IPS-18c (cell line): ENCODE results near the gene KCNQ5.

ENCODE experiments used
- H3K4me3 ChIP-seq: 2 replicates; pipeline ENCODE4 v1.7.0; 2013; ENCODE audit warnings: low read depth, mild to moderate bottlenecking, low read length, moderate library complexity; ENCODE audit not compliant: insufficient read depth
- H3K9me3 ChIP-seq: one replicate; pipeline ENCODE4 v1.6.1; 2013; ENCODE audit warnings: mild to moderate bottlenecking, low read length, moderate library complexity; ENCODE audit not compliant: control insufficient read depth, insufficient read depth

Gene KCNQ5

DNA sequence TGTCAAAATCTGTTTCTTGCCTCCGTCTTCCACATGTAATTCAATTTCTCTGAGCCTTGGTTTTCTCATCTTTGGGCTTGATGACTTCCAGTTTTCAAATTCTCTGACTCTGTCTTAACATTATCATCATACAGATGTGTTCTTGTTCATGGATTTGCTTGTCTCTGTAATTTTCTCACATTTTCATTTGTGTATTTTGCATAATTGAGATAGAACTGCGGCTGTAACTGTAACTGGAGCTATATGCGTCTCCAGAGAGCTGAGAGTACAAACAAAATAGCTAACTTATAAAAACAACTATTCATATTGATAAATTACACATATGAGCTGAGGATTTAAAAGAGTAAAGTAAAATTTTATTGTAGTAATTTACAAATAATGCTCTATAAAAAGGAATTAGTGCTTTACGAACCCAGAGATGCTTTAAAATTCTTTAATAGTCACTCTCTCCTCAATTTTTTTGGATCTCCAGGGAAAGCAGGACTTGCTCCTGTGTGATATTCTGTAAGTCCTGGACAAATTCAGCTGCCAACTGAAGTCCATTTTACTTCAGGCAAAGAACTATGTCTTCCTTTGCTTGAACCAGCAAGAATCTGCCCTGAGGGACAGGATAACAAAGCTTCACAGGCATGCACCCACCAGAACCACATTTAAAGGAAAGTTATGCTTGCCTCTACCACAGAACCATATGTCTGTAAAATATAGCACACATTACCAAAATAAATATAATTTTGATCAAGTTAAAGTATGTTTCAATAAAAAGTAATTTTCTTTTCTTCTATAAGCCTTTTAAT, 315.1 kb downstream of the KCNQ5 start:
- no peaks in the 10 kb centered on the region for H3K9me3 ChIP-seq
- no peak overlapping the region for H3K4me3 ChIP-seq

DNA sequence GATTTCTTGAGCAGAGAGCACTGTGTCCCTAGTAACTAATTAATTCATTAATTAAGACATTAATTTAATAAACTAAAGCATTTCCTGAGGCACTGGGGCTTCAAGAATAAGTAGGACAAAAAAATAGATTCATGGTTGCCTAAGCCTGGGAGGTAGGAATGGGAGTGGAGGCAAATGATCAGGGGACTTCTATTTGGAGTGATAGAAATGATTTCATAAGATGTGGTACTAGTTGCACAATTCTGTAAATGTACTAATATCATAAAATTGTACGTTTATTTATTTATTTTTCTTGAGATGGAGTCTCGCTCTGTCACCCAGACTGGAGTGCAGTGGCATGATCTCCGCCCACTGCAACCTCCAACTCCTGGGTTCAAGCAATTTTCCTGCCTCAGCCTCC, 316.2 kb downstream of the KCNQ5 start:
- H3K9me3 ChIP-seq: no peaks in the 10 kb centered on the region
- H3K4me3 ChIP-seq: no peak overlapping the region

DNA sequence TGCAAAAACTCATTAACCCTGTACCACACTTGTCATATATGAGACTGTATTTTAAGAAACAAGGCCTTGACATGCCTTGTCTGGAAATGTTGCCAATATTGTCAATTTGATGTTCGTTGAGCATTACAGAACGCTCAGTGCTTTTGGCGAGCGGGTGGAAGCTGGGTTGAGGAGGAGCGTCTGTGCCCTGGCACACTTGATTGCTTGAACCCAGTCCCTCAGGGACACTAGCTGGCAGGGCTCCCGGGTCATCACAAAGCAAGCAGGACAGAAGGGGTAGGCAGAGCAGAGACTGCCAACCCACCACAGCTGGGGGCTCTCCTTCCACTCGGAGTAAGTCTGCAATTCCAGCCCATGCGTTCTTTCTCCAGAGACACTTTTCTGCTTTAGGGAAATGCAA, 317.1 kb downstream of the KCNQ5 start:
- H3K9me3 ChIP-seq: no peaks in the 10 kb centered on the region
- no peak overlapping the region for H3K4me3 ChIP-seq

DNA sequence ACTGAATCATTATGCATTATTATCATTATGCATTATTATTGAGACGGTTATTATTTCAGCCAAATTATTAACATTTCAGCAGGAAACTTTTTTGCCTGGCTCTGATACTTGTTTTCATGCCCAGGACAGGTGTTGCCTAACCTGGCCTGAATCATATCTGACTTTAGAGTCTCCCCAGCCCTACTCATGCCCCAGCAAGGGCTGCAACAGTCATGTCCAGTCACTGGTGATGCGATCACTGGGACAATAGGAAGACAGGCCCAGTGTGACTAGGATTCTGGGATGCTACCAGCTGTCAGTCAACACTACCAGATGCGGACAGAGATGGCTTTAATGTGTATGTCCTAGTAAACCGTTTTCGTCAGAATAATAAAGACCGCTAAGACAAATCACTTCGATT, 318.4 kb downstream of the KCNQ5 start:
- Histone ChIP-seq H3K9me3 (no peaks in the 10 kb centered on the region), H3K4me3 (no peak overlapping the region)

DNA sequence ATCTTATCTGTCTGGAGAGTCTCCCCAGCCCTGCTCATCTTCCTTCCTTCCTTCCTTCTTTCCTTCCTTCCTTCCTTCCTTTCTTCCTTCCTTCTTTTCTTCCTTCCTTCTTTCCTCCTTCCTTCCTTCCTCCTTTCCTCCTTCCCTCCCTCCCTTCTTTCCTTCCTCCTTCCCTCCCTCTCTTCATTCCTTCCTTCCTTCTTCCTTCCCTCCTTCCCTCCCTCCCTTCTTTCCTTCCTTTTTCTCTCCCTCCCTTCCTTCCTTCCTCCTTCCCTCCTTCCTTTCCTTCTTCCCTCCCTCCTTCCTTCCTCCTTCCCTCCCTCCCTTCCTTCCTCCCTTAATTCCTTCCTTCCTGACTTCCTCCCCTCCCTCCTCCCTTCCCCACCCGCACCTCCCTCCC, 319.4 kb downstream of the KCNQ5 start:
- Histone ChIP-seq H3K4me3 (no peak overlapping the region), H3K9me3 (no peaks in the 10 kb centered on the region)

DNA sequence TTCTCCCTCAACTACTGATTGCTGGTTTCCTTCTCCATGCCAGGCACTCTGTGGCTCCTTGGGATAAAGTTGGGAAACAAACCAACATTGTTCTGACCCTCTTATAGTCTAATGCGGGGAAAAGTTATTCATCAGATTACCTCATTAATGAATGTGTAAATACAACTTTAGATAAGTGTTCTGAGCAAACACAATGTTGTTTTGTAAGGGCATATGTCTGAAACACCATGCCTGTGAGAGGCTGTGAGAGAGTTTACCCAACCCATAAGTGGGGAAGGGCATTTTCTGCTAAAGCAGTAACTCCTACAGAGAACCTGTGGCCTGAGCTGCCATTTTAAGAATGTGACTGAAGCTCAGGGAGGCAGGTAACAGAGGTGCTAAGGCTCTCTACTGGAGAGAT, 319.9 kb downstream of the KCNQ5 start:
- Histone ChIP-seq H3K4me3 (no peak overlapping the region), H3K9me3 (no peaks in the 10 kb centered on the region)

DNA sequence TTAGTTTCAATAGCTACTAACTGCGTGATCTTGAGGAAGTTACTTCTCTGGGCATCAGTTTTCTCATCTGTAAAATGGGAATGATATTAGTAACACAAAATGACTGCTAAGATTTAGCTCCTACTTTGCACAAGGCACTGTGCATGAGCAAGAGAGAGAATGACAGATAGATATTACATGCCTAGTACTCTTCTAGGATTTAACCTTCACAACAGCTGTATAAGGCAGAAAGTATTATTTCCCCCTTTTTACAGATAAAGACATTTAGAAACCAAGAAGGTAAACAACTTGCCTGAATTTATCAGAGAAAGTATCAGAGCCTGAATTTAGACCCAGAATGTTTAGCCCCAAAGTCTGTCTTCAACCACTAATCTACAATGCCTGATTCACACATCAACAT, 321.8 kb downstream of the KCNQ5 start:
- H3K9me3 ChIP-seq: no peaks in the 10 kb centered on the region
- H3K4me3 ChIP-seq: no peak overlapping the region

DNA sequence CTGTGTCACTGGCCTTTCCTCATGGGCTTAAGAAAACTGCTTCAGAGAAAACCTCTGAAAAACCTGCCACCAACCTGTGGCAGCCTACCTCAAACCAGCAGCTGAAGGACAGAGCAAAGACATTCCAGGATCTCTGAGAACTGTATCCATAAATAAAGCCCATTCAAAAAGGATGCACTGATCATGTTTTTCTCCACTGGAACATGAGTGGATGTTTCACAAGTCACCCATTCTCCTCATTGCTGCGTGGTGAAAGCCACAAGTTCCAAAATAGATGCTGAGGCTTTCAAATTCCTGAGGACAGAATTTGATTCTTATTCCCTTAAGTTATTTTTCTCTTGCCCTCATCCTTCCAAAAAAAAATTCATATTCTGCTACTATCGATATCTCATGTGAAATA, 322.8 kb downstream of the KCNQ5 start:
- H3K4me3 ChIP-seq: no peak overlapping the region
- H3K9me3 ChIP-seq: no peaks in the 10 kb centered on the region

DNA sequence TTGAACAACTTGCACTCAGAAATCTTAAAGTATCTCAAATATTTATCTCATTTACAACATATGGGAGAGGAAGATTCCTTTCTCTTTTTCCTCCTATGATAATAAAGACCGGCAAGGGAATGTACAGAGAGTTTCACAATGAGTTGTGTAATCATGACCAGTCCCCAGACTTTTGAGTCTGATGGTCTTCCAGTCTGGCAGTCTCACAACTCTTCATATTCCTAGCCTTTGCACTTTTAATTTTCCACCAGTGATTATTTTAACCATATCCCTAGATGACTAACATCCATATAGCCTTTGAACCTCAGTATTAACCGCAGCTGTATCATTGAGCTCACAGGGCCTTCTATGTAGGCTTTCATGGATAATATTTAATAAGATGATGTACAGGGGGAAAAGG, 324.9 kb downstream of the KCNQ5 start:
- Histone ChIP-seq H3K4me3 (no peak overlapping the region), H3K9me3 (no peaks in the 10 kb centered on the region)

DNA sequence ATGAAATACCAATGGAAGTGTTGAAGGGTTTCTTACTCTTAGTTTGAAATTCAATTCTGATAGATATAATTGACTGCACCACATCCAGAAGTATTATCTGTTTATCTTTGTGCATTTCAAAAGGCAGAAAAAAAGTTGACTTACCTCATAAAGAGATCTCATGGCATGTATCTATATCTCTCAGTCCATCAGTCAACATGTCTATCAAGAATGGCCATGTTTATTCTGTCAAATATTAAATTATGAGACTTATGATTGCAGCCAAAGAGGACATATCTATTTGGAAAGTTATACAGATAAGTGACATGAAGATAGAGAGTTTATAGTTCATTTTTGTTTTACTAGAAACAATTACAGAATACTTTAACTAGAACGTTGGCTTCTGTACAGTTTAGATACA, 325.7 kb downstream of the KCNQ5 start:
- Histone ChIP-seq H3K9me3 (no peaks in the 10 kb centered on the region), H3K4me3 (no peak overlapping the region)

DNA sequence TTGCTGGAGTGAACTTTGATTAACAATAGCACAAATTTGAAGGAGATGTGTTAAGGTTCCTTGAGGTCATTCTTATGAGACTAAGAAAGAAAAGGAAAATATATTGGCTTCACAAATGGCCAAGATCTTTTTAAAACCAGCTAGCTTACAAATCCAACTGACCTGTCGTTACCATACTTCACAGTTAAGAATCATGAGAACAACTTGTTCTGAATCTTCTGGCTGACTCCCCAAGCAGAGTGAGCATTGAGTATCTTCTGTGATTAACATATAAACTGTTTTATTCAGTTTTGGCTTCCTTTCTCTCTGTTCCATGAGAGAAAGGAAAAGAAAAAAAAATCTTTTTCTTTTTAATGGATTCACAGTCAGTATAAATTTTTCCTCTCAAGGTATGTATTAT, 326.3 kb downstream of the KCNQ5 start:
- no peaks in the 10 kb centered on the region for H3K9me3 ChIP-seq
- no peak overlapping the region for H3K4me3 ChIP-seq

DNA sequence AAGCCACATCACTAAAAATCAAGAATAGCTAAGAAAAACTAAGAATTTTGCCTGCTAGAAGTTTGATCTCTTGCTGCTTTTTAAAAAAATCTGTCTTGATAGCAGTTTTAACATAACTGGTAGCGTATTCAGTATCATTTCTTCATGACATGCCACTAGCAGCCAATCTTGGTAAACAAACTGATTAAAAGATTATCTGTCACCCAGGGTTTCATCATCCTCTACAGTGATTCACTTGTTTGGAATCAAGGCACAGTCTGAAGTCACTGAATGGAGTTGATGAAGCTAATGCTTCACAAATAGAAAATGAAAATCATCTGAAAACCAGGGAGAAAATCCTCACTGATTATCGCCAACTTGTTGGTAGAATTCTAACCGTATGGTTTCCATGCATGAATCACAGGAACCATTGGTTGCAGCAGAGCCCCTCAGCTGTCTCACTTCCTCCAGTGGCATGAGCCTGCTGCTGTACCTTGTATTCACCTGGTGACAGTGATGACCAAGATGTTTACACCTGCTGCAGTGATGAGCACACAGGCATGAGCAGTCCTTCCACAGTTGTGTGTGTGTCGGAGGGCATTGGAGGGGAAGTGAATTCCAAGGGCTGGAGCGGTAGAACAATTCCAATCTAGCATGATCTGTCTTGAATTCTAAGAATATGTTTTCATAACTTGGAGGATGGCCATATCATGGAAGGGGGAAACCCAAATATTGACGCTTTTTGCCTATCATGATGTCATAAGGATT, 328.4 kb downstream of the KCNQ5 start:
- no peak overlapping the region for H3K4me3 ChIP-seq
- no peaks in the 10 kb centered on the region for H3K9me3 ChIP-seq

DNA sequence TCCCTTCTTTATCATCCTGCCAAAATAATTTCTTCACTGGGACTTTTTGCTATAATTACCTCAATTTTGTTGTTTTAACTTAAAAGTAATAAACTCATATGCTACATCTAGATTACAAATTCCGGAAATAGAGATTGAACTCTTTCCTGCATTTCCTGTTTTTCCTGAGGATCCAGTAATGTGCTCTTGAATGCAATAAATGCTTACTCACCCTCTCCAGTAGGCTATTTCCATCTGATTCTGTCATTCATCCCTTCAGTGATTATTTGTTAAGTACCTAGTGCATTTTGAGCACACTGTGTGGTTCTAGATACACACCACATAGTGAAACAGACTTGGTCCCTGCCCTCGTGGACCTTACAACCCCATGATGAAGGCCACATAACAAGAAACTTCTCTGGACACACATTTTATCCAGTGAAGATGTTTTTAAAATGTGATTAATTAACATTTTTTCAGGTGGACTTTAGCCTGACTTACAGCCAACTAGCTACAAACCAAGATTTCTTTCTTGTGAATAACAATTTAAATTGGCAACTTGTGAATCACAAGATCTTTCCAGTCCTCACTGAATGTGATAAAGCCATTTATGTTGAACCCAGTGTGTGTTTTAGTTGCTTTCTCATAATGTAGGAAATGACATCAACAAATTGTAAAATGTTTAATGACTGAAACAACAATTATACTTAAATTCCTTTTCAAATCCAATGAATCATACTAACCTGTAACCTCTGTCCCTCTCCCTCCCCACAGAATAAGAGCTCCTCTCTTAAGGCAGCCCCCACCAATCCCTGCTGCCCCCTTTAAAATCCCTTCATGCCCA, 331.2 kb downstream of the KCNQ5 start:
- H3K4me3 ChIP-seq: no peak overlapping the region
- no peaks in the 10 kb centered on the region for H3K9me3 ChIP-seq

DNA sequence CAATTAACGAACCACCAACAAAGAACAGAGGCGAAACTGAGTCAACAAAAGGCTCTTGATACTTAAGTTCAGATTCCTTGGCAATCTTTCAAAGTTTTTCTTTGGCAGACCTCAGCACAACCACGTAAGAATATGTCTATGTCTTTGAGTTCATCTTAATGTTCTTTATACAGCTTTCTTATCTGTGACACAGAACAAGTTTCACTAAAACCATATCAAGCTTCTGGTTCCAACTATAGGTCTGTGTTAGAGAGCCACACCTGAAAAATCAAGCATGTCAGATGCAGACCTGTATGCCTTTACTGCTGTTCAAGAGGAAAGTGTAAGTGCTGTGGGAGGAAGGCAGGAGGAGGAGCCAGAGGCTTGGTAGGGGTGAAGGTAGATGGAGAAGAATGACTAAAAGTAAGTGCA, 332.1 kb downstream of the KCNQ5 start:
- no peak overlapping the region for H3K4me3 ChIP-seq

DNA sequence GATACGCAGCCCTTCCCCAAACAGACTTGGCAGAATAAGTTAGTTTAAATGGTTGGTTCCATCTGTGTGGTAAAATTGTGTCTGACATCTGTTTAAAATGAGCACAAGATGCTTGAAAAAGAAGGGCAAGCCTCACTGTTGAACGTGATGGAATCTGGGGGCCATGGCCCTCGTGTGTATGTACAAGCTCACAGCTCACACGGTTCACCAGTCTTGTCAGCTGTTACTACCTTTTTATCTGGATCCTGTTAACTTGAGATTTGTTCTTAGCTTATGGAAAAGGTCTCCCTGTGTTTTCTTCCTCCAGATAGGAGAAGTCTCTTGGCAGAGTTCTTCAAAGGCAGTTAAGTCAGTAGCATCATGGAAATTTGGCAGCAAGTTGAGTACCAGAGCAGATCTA, 332.9 kb downstream of the KCNQ5 start:
- Histone ChIP-seq H3K4me3 (no peak overlapping the region), H3K9me3 (no peaks in the 10 kb centered on the region)

More for the DNA sequence above, 332.1 kb downstream of the KCNQ5 start:
- no peaks in the 10 kb centered on the region for H3K9me3 ChIP-seq

DNA sequence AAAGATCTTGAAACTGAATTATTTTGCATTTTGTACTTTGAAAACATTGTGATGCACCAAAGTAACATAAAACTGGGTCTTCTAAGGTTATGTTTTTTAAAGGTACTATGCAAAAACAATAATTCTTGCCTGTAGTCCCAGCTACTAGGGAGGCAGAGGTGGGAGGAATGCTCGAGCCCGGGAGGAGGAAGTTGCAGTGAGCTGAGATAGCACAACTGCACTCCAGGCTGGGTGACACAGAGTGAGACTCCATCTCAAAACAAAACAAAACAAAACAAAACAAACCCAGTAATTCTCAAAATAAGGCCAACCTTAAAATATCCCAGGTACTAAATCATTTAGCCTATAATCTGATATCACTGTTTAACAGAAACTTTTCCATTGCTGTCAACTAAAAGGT, 333.8 kb downstream of the KCNQ5 start:
- Histone ChIP-seq H3K9me3 (no peaks in the 10 kb centered on the region), H3K4me3 (no peak overlapping the region)

DNA sequence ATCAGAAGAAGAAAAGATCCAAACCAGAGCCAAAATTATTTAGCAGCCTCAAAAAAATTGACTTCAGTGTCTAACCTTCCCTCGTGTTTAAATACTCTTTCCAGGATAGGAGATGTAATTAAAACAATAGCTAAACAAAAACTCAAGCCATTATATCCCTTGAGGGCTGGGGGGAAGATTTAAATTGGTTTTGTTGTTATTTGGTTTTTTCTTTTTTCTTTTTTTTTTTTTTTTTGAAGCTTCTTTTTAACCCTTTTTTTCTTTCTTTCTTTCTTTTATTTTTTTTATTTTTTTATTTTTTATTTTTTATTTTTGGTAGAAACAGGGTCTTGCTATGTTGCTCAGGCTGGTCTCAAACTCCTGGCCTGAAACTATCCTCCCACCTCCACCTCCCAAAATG, 334.4 kb downstream of the KCNQ5 start:
- Histone ChIP-seq H3K9me3 (no peaks in the 10 kb centered on the region), H3K4me3 (no peak overlapping the region)

DNA sequence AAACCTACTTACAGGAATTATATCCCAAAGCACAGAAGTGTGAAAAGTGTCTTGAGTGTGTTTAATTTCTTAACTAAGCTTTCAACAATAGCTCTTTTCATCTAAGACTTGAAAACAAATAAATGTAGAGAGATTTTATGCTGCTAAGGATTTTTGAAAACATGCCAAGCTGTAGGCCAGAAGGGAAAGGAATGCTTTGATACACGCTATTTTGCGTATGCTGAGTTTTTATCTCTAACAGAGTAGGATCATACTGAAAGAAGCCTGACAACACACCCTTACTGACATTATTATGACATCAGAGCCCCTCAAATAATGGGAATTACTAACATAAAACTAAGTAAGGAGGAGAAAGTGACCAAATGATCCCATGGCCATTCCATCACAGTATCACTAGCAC, 338.0 kb downstream of the KCNQ5 start:
- Histone ChIP-seq H3K4me3 (no peak overlapping the region), H3K9me3 (no peaks in the 10 kb centered on the region)
